Measurements from ENCODE around the gene USP30. TPM values are rescaled to one million over a fixed set of nuclear protein-coding genes. Genes with fewer than 3 reads are reported as not detected.

The USP30 gene
- total RNA-seq, 4 donors from 2014 or later = 16.3 to 38.1 (median 25.1) TPM

GRCh38 chr12:109018296-109018695 is 34.1 kb upstream of the USP30 start:
- TF ChIP-seq CTCF (IDR thresholded peaks at IDR 0.05; ENCODE audit: low read depth) = no peak

- no peak for TF ChIP-seq CTCF (IDR thresholded peaks at IDR 0.05; ENCODE audit: low read depth)
Measured at GRCh38 chr12:109020146-109020795, 32.1 kb upstream of the USP30 start.

GRCh38 chr12:109020796-109021380 is 31.5 kb upstream of the USP30 start, which contains the start of gene SVOP:
TSS of gene SVOP (minus strand) at chr12:109021068. CDS start at chr12:109020868, 200 bp downstream.
- no peak for TF ChIP-seq CTCF (IDR thresholded peaks at IDR 0.05; ENCODE audit: low read depth)

- no peak for TF ChIP-seq CTCF (IDR thresholded peaks at IDR 0.05; ENCODE audit: low read depth)
Measured at GRCh38 chr12:109027767-109028166, 24.6 kb upstream of the USP30 start.

- TF ChIP-seq CTCF (IDR thresholded peaks at IDR 0.05; ENCODE audit: low read depth) = no peak
Measured at GRCh38 chr12:109029411-109029810, 23.0 kb upstream of the USP30 start.

- no peak for TF ChIP-seq CTCF (IDR thresholded peaks at IDR 0.05; ENCODE audit: low read depth)
Measured at GRCh38 chr12:109033239-109034196, 18.9 kb upstream of the USP30 start.

GRCh38 chr12:109036975-109037374 is 15.4 kb upstream of the USP30 start:
- no peak for TF ChIP-seq CTCF (IDR thresholded peaks at IDR 0.05; ENCODE audit: low read depth)

All from subcutaneous adipose tissue (tissue), 4 donors.